Esophagus muscularis mucosa (tissue), 4 donors: ENCODE measurements around the gene CCL18.

Source experiments
- EP300 ChIP-seq: sonication (generic); formaldehyde crosslinking; IDR thresholded peaks from one replicate; pipeline ENCODE4 v1.6.1; 2017; ENCODE audit warnings: antibody characterized with exemption
- POLR2A ChIP-seq: fragments of 450-650 bp; IDR thresholded peaks from one replicate; pipeline ENCODE4 v1.6.1; 2017; ENCODE audit warnings: antibody characterized with exemption, moderate library complexity, mild to moderate bottlenecking, low read depth
- TF ChIP-seq, protein P1 (sequence below), 3 experiments: fragments of 200-600 bp in 2 of 3; fragments of 450-650 bp in 1 of 3; sonication (generic) in 2 of 3; IDR thresholded peaks; one replicate each; pipeline ENCODE4 v1.5.1; 2017 to 2019; ENCODE audit warnings: antibody characterized with exemption in 3 of 3, mild to moderate bottlenecking in 2 of 3, moderate library complexity in 1 of 3

DNA sequence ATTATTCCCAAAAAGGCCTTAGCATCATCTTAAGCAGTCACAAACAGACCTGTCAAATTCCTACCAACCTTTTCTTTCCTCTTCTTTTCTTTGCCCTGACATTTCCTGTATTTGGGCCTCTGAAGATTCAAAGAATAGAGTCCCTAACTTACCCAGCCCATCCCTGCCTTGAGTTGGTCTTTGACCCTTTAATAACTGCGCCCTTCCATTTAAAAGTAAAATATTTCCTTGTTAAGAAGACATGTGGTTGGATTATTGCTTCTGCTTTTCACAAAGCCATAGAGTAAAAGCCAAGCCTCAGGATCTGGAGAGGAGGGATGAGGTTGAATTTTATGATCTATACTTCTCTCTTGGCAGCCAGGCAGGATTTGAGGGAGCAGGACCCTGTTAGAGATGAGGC is 33.1 kb upstream of the CCL18 start:
- TF ChIP-seq, protein P1, sequence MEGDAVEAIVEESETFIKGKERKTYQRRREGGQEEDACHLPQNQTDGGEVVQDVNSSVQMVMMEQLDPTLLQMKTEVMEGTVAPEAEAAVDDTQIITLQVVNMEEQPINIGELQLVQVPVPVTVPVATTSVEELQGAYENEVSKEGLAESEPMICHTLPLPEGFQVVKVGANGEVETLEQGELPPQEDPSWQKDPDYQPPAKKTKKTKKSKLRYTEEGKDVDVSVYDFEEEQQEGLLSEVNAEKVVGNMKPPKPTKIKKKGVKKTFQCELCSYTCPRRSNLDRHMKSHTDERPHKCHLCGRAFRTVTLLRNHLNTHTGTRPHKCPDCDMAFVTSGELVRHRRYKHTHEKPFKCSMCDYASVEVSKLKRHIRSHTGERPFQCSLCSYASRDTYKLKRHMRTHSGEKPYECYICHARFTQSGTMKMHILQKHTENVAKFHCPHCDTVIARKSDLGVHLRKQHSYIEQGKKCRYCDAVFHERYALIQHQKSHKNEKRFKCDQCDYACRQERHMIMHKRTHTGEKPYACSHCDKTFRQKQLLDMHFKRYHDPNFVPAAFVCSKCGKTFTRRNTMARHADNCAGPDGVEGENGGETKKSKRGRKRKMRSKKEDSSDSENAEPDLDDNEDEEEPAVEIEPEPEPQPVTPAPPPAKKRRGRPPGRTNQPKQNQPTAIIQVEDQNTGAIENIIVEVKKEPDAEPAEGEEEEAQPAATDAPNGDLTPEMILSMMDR (IDR thresholded peaks at IDR 0.05): no peak
- no peak for TF ChIP-seq POLR2A
- TF ChIP-seq EP300: no peak
